ENCODE data around the gene BTBD18. TPM values are rescaled to one million over a fixed set of nuclear protein-coding genes. Genes with fewer than 3 reads are reported as not detected.

BTBD18 gene
- total RNA-seq, 4 donors from 2014 or later: not detected

DNA sequence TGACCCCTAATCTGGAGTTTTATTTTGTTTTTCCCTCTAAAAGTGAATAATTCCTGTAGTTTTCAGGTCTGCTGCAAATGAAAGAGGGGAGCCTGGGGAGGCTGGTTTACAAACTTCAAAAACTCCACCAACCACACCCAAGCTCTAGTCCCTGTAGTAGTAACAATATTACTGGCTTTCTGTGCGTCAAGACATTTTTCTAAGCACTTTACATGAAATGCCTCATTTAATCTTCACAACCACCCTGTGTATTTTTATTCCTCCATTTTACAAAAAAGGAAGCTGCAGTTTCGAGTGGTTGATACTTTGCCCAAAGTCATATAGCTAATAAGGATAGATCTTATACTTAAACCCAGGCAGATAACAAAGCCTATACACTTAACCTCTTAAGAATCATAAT, 33.5 kb upstream of the BTBD18 start:
- TF ChIP-seq, protein P1, sequence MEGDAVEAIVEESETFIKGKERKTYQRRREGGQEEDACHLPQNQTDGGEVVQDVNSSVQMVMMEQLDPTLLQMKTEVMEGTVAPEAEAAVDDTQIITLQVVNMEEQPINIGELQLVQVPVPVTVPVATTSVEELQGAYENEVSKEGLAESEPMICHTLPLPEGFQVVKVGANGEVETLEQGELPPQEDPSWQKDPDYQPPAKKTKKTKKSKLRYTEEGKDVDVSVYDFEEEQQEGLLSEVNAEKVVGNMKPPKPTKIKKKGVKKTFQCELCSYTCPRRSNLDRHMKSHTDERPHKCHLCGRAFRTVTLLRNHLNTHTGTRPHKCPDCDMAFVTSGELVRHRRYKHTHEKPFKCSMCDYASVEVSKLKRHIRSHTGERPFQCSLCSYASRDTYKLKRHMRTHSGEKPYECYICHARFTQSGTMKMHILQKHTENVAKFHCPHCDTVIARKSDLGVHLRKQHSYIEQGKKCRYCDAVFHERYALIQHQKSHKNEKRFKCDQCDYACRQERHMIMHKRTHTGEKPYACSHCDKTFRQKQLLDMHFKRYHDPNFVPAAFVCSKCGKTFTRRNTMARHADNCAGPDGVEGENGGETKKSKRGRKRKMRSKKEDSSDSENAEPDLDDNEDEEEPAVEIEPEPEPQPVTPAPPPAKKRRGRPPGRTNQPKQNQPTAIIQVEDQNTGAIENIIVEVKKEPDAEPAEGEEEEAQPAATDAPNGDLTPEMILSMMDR (IDR thresholded peaks at IDR 0.05 in 4 of 5, conservative IDR thresholded peaks at IDR 0.05 in 1 of 5): no peak
- TF ChIP-seq POLR2A (IDR thresholded peaks at IDR 0.05): no peak
- Histone ChIP-seq H3K4me3 (no peak overlapping the region), H3K27ac (peak overlapping the region in 1 of 4 donors; percentile 33), H3K4me1 (peaks cover 56 to 77% of the 10 kb centered on the region in 2 donors), H3K9me3 (no peaks in the 10 kb centered on the region), H3K36me3 (no peaks in the 10 kb centered on the region), H3K27me3 (no peaks in the 10 kb centered on the region)
- intact Hi-C loops (cut with DNase I; ENCODE audit: low total_unique reads) (no loop called here), in situ Hi-C loops (cut with MboI; ENCODE audit: low sequenced_read_pairs in 4 of 4) (no loop called here)
- no peak for ATAC-seq
- DNase-seq: no peak

DNA sequence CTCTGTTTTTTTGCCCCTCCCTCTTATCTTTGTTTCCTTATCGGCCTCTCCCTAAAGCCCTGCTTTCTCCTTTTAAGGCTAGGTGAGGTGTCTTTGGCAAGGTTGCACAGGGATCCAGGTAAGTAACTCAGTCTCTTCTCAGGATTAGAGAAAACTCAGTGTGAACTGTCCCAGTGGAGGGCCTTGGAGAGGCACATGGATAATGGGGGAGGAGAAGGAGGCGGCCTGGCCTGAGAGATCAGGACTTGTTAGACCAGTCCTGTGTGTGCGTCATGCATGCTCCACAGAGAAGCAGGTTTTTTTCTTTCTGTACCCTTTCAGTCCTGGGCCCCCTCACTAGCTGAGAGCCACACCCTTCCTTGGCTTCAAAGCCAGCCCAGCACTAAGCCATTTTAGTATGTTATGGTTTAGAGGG, 29.9 kb upstream of the BTBD18 start:
- no peak overlapping the region for H3K4me3 ChIP-seq
- TF ChIP-seq, protein P1 (IDR thresholded peaks at IDR 0.05 in 4 of 5, conservative IDR thresholded peaks at IDR 0.05 in 1 of 5): no peak
- no peak for TF ChIP-seq POLR2A (IDR thresholded peaks at IDR 0.05)
- DNase-seq: no peak

DNA sequence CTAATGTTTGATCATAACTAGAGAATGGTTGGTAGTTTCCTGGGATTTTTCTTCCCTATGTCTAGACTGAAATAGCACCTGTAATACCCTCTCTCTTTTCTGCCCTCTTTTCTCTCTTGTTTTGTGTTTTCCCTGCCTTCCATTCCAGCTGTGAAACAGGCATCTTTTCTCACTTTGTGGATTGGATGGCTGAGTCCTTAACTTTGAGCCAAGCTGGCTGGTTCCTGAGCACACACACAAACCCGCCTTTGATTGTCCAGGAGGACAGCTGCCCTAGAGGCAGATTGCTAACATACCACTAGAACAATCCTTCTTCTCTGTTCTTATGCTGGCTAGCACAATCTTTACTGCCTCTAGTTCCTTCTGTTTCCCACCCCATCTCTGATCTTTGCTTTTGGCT, 27.7 kb upstream of the BTBD18 start:
- in situ Hi-C loops (cut with MboI; ENCODE audit: low sequenced_read_pairs in 4 of 4): no loop called here
- Histone ChIP-seq H3K4me1 (peaks cover 75 to 87% of the 10 kb centered on the region in 2 donors), H3K27ac (peak overlapping the region; percentile 68 to 83 (median 74)), H3K4me3 (peak overlapping the region in 3 of 4 donors; percentile 16 to 24 (median 20)), H3K9me3 (no peaks in the 10 kb centered on the region), H3K27me3 (no peaks in the 10 kb centered on the region), H3K36me3 (no peaks in the 10 kb centered on the region)
- DNase-seq (no peak), ATAC-seq (peak; percentile 44 to 45)
- intact Hi-C loops (cut with DNase I; ENCODE audit: low total_unique reads): no loop called here
- TF ChIP-seq, protein P1 (IDR thresholded peaks at IDR 0.05 in 4 of 5, conservative IDR thresholded peaks at IDR 0.05 in 1 of 5): no peak
- no peak for TF ChIP-seq POLR2A (IDR thresholded peaks at IDR 0.05)

More for the DNA sequence above, 29.9 kb upstream of the BTBD18 start:
- in situ Hi-C loops (cut with MboI; ENCODE audit: low sequenced_read_pairs in 4 of 4) (no loop called here), intact Hi-C loops (cut with DNase I; ENCODE audit: low total_unique reads) (no loop called here)
- Histone ChIP-seq H3K27ac (peak overlapping the region; percentile 68 to 83 (median 74)), H3K36me3 (no peaks in the 10 kb centered on the region), H3K9me3 (no peaks in the 10 kb centered on the region), H3K27me3 (no peaks in the 10 kb centered on the region), H3K4me1 (peaks cover 61 to 82% of the 10 kb centered on the region in 2 donors)
- no peak for ATAC-seq

DNA sequence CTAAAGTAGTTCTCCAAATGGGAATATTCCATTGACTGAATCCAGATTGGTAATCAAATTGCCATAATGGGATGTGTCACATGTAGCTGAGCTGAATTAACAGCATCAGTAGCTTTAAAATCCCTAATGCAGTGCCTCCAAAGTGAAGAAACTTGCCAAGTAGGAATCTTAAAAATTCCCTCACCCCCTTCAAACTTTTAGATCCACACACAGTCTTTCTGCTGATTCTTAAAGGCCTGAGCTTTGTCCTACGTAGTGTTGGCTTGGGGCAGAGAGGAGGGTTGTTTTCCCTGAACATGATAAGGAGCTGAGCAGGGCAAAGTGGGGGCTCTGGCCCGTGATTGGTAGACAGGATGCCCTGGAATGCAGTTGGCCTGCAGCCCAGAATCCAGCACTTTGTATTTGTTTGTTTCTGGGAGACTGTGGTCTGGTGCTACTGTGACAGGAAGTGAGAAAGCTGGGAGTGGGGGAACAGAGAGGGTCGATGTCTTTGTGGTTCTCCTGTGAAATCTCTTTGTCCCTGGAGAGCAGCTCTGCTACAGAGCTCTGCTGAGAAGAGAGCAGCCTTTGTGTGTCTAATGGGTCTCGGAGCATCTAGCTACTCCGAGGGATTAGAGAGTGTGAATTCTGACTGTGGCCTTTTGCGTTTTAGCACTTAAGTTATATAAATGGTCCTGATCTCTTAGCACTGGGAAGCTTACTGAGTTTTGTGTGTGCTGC, 26.9 kb upstream of the BTBD18 start:
- no peaks in the 10 kb centered on the region for H3K27me3 ChIP-seq
- peak overlapping the region; percentile 16 to 24 (median 22) for H3K4me3 ChIP-seq
- in situ Hi-C loops (cut with MboI; ENCODE audit: low sequenced_read_pairs in 4 of 4) (no loop called here), intact Hi-C loops (cut with DNase I; ENCODE audit: low total_unique reads) (no loop called here)
- TF ChIP-seq, protein P1 (IDR thresholded peaks at IDR 0.05 in 4 of 5, conservative IDR thresholded peaks at IDR 0.05 in 1 of 5): no peak
- no peak for TF ChIP-seq POLR2A (IDR thresholded peaks at IDR 0.05)
- peaks cover 78 to 90% of the 10 kb centered on the region in 2 donors for H3K4me1 ChIP-seq
- H3K27ac ChIP-seq: peak overlapping the region; percentile 68 to 83 (median 74)
- H3K36me3 ChIP-seq: no peaks in the 10 kb centered on the region
- DNase-seq: peak; percentile 28 to 66
- no peaks in the 10 kb centered on the region for H3K9me3 ChIP-seq
- ATAC-seq: peak; percentile 62 to 71
